ENCODE results near the gene ACRBP.
A peak's percentile ranks its signal among the peaks of the same experiment; 100 is the strongest.
"Not testable (repeated sequence)": the region's sequence is repeated elsewhere in the genome, so short reads cannot be mapped to it uniquely, and the experiment has no call there.

The ACRBP gene

GRCh38 chr12:6613776-6614512 lies 33.3 kb downstream of the ACRBP start:
- peak; percentile 54 for DNase-seq

GRCh38 chr12:6613015-6613775 lies 34.0 kb downstream of the ACRBP start:
- no peak for DNase-seq

GRCh38 chr12:6612652-6613014 lies 34.6 kb downstream of the ACRBP start:
- DNase-seq: no peak

GRCh38 chr12:6612247-6612646 lies 35.0 kb downstream of the ACRBP start:
- peak; percentile 25 for DNase-seq

GRCh38 chr12:6608592-6609281 lies 38.5 kb downstream of the ACRBP start:
- DNase-seq: peak; percentile 56

GRCh38 chr12:6607751-6608591 lies 39.3 kb downstream of the ACRBP start:
- peak; percentile 81 for DNase-seq

GRCh38 chr12:6606331-6607131 lies 40.7 kb downstream of the ACRBP start:
- peak; percentile 71 for DNase-seq

- peak; percentile 63 for DNase-seq
Observed at GRCh38 chr12:6605421-6606330, 41.6 kb downstream of the ACRBP start.

GRCh38 chr12:6604259-6605029 lies 42.8 kb downstream of the ACRBP start:
- no peak for DNase-seq

GRCh38 chr12:6603095-6603567 lies 44.1 kb downstream of the ACRBP start:
- DNase-seq: peak; percentile 29

- no peak for DNase-seq
Observed at GRCh38 chr12:6602526-6602925, 44.7 kb downstream of the ACRBP start.

GRCh38 chr12:6595673-6596072 lies 51.6 kb downstream of the ACRBP start:
- not testable (repeated sequence) for DNase-seq

GRCh38 chr12:6592087-6592486 lies 55.1 kb downstream of the ACRBP start:
- no peak for DNase-seq

All from activated CD4-positive, alpha-beta T cell treated with anti-CD3 and anti-CD28 coated beads for 48 hours (primary cell).